Retinal pigment epithelial cell (primary cell): ENCODE results near the gene SHC4.

Experiments used
- DNase-seq: peaks from one replicate; pipeline ENCODE4 v3.0.0-alpha.2; 2010; ENCODE audit warnings: low read depth
- H3K4me3 ChIP-seq: 2 replicates; pipeline ENCODE4 v1.5.1; 2011; ENCODE audit warnings: mild to moderate bottlenecking, low read length, control low read depth, moderate library complexity
- TF ChIP-seq, protein P1 (sequence below): conservative IDR thresholded peaks from 2 replicates; pipeline ENCODE4 v1.5.1; 2011; ENCODE audit warnings: low read depth, low read length, control low read depth, inconsistent platforms

The SHC4 gene

DNA sequence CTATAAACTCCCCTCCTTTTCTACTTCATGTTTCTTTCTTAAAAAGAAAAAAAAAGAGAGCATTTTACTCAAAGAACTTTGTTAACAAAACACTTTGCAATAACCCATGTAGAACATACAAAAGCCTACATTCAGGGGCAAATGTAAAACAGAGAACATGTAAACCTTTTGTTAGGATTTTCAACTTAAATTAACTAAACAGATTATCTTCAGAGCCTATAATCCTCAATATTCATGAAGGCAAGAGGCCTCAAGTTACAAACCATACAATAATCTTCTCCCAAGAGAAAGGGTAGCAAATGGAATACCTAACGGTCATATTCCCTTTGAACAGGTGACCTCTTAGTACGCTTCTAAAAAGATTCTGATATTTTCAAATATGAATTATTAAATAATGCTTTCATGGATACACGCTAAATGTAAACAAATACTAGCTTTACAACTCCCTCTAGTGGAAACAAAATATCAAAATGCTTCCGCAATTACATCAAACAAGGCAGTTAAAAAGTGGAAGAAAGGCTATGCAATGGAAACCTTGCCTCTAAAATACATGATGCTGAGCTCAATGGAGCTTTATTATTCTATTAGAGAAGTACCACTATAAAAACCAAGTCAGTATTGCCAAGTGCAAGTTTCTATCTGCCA is 162.8 kb downstream of the SHC4 start:
- TF ChIP-seq, protein P1, sequence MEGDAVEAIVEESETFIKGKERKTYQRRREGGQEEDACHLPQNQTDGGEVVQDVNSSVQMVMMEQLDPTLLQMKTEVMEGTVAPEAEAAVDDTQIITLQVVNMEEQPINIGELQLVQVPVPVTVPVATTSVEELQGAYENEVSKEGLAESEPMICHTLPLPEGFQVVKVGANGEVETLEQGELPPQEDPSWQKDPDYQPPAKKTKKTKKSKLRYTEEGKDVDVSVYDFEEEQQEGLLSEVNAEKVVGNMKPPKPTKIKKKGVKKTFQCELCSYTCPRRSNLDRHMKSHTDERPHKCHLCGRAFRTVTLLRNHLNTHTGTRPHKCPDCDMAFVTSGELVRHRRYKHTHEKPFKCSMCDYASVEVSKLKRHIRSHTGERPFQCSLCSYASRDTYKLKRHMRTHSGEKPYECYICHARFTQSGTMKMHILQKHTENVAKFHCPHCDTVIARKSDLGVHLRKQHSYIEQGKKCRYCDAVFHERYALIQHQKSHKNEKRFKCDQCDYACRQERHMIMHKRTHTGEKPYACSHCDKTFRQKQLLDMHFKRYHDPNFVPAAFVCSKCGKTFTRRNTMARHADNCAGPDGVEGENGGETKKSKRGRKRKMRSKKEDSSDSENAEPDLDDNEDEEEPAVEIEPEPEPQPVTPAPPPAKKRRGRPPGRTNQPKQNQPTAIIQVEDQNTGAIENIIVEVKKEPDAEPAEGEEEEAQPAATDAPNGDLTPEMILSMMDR, result peak; percentile 48
- DNase-seq, result no peak
- no peak overlapping the region for H3K4me3 ChIP-seq

DNA sequence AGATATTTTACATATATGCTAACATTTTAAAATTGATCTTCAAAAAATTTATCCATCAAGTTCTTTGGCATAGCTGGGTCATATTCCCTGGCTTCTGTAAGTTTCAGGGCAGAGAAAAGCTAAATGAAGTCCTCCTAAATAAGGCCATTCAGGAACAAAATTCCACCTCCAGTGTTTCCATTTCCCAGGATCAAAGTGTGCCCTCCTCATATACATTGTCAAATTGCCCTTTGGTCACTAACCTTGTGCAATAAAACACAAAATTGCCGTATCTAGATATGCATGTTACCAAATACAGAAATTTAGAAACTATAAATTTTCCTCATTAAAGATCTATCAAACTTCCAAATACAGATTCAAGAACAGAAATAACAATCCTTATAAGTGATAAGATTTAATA is 163.5 kb downstream of the SHC4 start:
- DNase-seq, result no peak
- TF ChIP-seq, protein P1, result no peak
- H3K4me3 ChIP-seq, result no peak overlapping the region

DNA sequence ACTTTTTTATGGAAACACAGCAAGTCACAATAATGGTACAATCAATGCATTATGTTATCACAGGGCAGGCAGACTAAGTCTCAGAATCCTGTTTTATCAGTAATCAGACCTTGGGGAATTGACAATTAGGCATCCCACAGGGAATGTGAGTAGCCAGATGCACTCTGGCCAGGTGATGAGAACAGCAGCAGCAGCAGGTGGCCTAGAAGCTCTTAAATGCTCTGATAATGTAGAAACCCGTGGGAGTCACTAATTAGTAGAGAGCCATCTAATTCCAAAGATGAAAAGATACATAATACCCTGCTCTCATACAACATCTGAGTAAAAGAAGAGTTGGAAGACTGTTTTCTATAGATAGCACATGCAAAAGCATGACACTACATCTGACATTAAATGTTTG is 165.4 kb downstream of the SHC4 start:
- no peak overlapping the region for H3K4me3 ChIP-seq
- TF ChIP-seq, protein P1, result no peak
- DNase-seq, result no peak

DNA sequence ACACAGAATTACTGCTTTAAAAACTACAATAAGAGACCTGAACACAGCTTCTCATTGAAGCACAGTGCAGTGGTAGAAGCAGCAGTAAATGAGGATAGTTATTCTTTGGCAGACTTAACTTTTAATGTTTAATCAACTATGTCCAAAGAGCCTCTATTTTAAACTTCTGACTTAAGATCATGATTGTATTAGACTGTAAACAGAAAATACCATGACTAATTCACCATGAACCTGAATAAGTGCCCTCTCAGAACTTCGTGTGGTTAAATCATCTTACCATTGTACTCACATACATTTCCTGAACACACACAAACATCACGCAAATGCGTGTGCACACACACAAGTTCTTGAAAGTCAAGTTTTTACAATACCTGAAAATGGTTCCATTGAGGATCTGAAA is 166.8 kb downstream of the SHC4 start:
- H3K4me3 ChIP-seq, result no peak overlapping the region
- DNase-seq, result no peak
- TF ChIP-seq, protein P1, result no peak

DNA sequence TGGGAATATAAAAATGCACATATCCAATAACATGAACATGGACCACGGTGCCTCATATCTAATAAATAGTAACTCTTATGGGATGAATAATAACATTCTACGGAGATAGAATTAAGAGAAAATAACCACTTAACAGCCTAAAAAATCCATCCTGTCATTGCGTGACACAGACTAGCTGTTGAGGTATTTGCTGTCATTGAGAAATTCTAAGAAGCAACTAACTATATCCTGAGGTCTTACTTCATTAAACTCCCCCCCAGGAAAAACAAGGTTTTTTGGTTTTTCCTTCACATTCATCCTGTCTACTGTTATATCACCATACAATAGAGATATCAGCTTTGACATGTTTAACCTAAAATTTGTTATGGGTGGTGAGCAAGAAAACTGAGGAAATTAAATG is 167.2 kb downstream of the SHC4 start:
- H3K4me3 ChIP-seq, result no peak overlapping the region
- TF ChIP-seq, protein P1, result no peak
- DNase-seq, result no peak

DNA sequence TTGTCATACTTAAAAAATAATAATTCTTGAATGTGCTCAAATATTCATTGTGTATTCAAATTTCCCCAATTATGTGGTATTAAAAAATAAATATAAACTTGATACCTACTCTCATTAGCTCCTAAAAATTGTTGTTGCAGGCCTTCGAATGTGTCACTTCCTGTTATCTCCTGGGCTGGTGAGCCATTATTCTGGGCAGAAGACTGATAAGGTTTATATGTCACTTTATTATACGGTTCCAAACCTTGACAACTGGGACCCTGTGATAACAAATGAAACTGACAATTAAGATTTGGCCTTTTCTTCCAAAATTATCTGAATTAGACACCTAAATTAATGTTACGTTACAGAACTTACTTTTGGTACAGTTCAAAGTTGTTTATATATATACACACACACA is 167.8 kb downstream of the SHC4 start:
- H3K4me3 ChIP-seq, result no peak overlapping the region
- TF ChIP-seq, protein P1, result no peak
- DNase-seq, result no peak

DNA sequence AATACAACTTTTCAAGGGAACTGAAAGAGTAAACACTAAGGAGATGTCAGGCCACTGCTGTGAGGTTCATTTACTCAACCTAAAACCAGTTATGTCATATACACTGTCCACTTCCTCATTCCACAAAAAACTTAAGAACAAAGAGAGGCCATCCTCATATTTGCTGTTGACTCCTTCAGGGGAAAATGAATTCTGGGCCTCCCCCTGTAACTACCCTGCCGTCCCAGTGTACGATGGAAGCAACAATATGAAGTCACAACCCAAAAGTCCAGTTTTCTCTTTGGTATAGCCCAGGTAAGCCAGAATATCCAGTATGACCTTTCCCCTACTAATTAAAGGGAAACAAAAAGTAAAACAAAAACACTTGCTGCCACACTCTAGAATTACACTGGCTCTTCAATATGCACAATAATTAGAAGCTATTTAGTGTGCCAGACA is 169.0 kb downstream of the SHC4 start:
- TF ChIP-seq, protein P1, result no peak
- H3K4me3 ChIP-seq, result no peak overlapping the region
- no peak for DNase-seq
